ENCODE results near the gene RBBP5. TPM values are rescaled to one million over a fixed set of nuclear protein-coding genes. Genes with fewer than 3 reads are reported as not detected.
"Not testable (repeated sequence)": the region's sequence is repeated elsewhere in the genome, so short reads cannot be mapped to it uniquely, and the experiment has no call there.

The RBBP5 gene
- total RNA-seq, 1 donor from 2014 or later: 23.4 TPM

DNA sequence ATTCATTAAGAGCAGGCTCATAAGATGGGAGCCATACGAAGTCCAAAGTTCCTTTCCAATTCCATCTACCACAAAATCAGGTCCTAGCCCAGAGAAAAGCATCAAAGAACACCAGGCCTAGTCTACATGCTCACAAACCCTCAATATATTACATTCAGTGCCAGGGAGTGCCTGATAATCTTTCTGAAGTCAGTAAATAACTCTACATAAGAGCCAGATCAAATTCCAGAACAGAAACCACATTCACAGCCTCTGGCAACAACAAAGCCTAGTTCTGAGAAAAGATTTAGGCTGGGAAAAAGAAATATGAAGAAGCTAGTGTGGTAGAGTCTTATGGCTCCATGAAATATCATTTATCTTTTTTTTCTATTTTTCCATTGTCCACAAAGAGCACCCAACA is 40.5 kb upstream of the RBBP5 start:
- H3K36me3 ChIP-seq (ENCODE audit: control insufficient read depth, insufficient read depth, low read length): peaks cover 14% of the 10 kb centered on the region
- H3K27me3 ChIP-seq (ENCODE audit: control insufficient read depth, insufficient read depth, low read length): no peaks in the 10 kb centered on the region
- no peak overlapping the region for H3K4me3 ChIP-seq (ENCODE audit: low read depth, low read length)
- DNase-seq (ENCODE audit: low read depth): no peak
- TF ChIP-seq CTCF (IDR thresholded peaks at IDR 0.05; ENCODE audit: insufficient read depth, low read length, severe bottlenecking): no peak
- FAIRE-seq: no peak

- peaks cover 11% of the 10 kb centered on the region for H3K36me3 ChIP-seq (ENCODE audit: control insufficient read depth, insufficient read depth, low read length)
- no peak for TF ChIP-seq CTCF (IDR thresholded peaks at IDR 0.05; ENCODE audit: insufficient read depth, low read length, severe bottlenecking)
- no peak overlapping the region for H3K4me3 ChIP-seq (ENCODE audit: low read depth, low read length)
- H3K27me3 ChIP-seq (ENCODE audit: control insufficient read depth, insufficient read depth, low read length): no peaks in the 10 kb centered on the region
- DNase-seq (ENCODE audit: low read depth) (no peak), FAIRE-seq (no peak)
Measured at GRCh38 chr1:205161076-205161475, 39.3 kb upstream of the RBBP5 start.

DNA sequence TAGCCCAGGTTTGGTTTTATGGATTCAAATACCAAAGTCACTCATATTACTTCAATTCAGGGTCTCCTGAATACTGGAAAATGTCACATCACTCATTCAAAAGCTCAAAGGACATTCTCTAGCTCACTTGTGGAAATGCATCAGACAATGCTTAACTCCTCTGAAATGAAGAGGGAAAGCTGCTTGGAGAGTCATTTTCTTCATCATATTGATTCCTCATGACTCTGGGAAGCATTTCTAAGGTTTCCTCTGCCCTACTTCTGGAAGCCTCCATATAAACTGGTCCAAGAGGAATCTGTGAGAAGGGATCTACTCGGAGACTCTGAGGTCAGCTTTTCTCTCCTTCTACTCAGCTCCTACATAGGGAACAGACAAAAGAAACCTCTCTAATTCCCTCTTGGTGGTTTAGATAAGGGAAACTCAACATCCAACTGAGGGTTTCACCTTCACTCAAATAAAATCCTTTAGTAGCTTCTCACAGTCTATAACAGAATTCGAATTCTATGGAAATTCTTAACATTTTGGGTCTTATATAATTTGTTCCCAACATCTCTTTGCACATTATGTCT is 36.4 kb upstream of the RBBP5 start:
- no peak for DNase-seq (ENCODE audit: low read depth)
- peaks cover 11% of the 10 kb centered on the region for H3K36me3 ChIP-seq (ENCODE audit: control insufficient read depth, insufficient read depth, low read length)
- H3K4me3 ChIP-seq (ENCODE audit: low read depth, low read length): no peak overlapping the region
- no peaks in the 10 kb centered on the region for H3K27me3 ChIP-seq (ENCODE audit: control insufficient read depth, insufficient read depth, low read length)
- FAIRE-seq: no peak
- TF ChIP-seq CTCF (IDR thresholded peaks at IDR 0.05; ENCODE audit: insufficient read depth, low read length, severe bottlenecking): no peak

DNA sequence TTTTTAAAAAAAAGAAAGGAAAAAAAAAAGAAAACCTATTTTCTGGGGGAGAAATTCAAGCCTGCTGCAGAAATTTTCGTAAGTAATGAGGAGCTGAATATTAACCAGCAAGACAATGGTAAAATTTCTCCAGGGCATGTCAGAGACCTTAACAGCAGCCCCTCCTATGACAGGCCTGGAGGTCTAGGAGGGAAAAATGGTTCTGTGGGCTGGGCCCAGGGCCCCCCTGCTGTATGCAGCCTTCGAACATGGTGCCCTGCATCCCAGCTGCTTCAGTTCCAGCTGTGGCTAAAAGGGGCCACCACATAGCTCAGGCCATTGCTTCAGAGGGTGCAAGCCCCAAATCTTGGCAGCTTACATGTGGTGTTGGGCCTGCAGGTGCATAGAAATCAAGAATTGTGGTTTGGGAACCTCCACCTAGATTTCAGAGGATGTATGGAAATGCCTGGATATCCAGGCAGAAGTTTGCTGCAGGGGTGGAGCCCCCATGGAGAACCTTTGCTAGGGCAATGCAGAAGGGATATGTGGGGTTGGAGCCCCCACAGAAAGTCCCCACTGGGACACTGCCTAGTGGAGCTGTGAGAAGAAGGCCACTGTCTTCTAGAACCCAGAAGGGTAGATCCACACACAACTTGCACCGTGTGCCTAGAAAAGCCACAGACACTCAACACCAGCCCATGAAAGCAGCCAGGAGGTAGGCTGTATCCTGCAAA is 34.0 kb upstream of the RBBP5 start:
- not testable (repeated sequence) for H3K36me3 ChIP-seq (ENCODE audit: control insufficient read depth, insufficient read depth, low read length); H3K4me3 ChIP-seq (ENCODE audit: low read depth, low read length); DNase-seq (ENCODE audit: low read depth); H3K27me3 ChIP-seq (ENCODE audit: control insufficient read depth, insufficient read depth, low read length); FAIRE-seq

DNA sequence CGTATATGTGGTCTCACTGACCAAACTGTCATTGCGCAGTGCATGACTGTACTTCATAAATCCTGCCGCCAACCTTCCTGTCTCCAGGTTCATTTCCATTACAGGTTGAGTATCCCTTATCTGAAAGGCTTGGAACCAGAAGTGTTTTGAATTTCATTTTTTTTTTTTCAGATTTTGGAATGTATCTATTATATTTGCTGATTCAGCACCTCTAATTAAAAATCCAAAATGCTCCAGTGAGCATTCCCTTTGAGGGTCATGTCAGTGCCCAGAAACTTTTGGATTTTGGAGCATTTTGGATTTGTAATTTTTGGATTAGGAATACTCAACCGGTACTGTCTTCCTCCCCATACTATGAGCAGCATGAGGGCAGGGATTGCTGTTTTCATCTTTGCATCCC is 30.7 kb upstream of the RBBP5 start:
- DNase-seq (ENCODE audit: low read depth) (no peak), FAIRE-seq (no peak)
- Histone ChIP-seq H3K27me3 (ENCODE audit: control insufficient read depth, insufficient read depth, low read length) (no peaks in the 10 kb centered on the region), H3K36me3 (ENCODE audit: control insufficient read depth, insufficient read depth, low read length) (no peaks in the 10 kb centered on the region), H3K4me3 (ENCODE audit: low read depth, low read length) (no peak overlapping the region)
- TF ChIP-seq CTCF (IDR thresholded peaks at IDR 0.05; ENCODE audit: insufficient read depth, low read length, severe bottlenecking): no peak

- no peak for TF ChIP-seq CTCF (IDR thresholded peaks at IDR 0.05; ENCODE audit: insufficient read depth, low read length, severe bottlenecking)
- Histone ChIP-seq H3K27me3 (ENCODE audit: control insufficient read depth, insufficient read depth, low read length) (no peaks in the 10 kb centered on the region), H3K36me3 (ENCODE audit: control insufficient read depth, insufficient read depth, low read length) (no peaks in the 10 kb centered on the region), H3K4me3 (ENCODE audit: low read depth, low read length) (no peak overlapping the region)
- peak; percentile 52 for DNase-seq (ENCODE audit: low read depth)
- FAIRE-seq: no peak
Measured at GRCh38 chr1:205150651-205151428, 29.1 kb upstream of the RBBP5 start.

Measured in bronchial epithelial cell (primary cell).